Measurements from ENCODE around the gene MYCBPAP.

The MYCBPAP gene, protein sequence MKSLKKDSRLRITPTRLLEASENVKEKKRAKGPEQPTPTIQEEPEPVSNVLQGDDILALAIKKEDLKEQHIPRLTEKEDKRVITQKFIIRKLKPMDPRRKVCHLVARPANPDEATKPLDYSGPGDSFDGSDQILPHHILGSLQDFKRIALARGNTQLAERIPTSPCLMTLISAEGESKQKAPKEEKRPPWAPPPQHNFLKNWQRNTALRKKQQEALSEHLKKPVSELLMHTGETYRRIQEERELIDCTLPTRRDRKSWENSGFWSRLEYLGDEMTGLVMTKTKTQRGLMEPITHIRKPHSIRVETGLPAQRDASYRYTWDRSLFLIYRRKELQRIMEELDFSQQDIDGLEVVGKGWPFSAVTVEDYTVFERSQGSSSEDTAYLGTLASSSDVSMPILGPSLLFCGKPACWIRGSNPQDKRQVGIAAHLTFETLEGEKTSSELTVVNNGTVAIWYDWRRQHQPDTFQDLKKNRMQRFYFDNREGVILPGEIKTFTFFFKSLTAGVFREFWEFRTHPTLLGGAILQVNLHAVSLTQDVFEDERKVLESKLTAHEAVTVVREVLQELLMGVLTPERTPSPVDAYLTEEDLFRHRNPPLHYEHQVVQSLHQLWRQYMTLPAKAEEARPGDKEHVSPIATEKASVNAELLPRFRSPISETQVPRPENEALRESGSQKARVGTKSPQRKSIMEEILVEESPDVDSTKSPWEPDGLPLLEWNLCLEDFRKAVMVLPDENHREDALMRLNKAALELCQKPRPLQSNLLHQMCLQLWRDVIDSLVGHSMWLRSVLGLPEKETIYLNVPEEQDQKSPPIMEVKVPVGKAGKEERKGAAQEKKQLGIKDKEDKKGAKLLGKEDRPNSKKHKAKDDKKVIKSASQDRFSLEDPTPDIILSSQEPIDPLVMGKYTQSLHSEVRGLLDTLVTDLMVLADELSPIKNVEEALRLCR

GRCh38 chr17:50507871-50508572 is at the start of gene MYCBPAP:
TSS of gene MYCBPAP (plus strand) at chr17:50508439. CDS start at chr17:50508675, 236 bp downstream.
- DNase-seq (ENCODE audit: low read depth) = peak; percentile 93
- no peaks in the 10 kb centered on the region for H3K9me3 ChIP-seq (ENCODE audit: control insufficient read depth, low read length)
- H3K27me3 ChIP-seq (replicated peaks; ENCODE audit: control insufficient read depth, insufficient read depth, low read length) = no peaks in the 10 kb centered on the region
- no peaks in the 10 kb centered on the region for H3K36me3 ChIP-seq (ENCODE audit: control insufficient read depth, insufficient read depth, low read length, severe bottlenecking)
- H3K9ac ChIP-seq (ENCODE audit: low read length) = peak within 1 kb of the TSS; percentile 66
- peak within 1 kb of the TSS; percentile 79 for H3K4me3 ChIP-seq (ENCODE audit: low read length)
- peaks cover 23% of the 10 kb centered on the region for H3K4me1 ChIP-seq (ENCODE audit: control insufficient read depth, insufficient read depth, low read length)

DNA sequence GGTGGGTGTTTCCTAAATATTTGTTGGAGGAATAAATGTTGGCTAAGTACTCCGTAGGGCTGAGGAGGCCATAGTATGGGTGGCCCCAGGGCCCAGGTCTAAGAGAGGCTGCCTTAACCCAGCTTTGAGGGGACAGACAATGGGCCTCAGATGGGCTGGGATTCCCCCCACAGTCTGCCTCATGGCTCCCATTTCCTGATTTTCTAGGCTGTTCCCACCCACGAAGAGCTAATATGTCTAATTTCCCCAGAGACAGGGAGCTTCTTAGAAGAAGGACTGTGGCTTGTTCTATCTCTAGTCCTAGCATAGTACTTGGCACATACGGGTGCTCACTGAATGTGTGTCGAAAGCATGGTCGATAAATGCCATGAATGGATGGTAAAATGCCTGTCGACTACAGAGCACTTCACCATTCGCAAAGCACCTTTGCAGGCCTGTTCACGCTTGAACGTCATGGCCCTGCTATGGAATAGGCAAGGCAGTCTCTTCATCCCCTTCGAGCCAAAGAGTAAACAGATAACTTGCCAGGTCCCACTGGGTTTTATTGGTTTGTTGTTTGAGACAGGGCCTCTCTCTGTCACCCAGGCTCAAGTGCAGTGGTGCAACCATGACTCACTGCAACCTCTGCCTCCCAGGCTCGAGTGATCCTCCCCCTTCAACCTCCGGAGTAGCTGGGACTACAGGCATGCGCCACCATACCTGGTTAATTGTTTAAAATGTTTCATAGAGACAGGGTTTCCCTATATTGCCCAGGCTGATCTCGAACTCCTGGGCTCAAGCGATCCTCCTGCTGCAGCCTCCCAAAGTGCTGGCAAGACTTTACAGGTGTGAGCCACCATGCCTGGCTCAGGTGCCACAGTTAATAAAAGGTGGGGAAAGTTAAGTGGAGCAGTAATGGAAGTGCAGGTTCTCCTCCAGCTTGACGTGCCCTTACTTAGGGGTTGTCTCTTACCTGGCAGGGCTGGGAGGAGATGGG is 49.2 kb upstream of the MYCBPAP start:
- Histone ChIP-seq H3K9ac (ENCODE audit: low read length) (no peak overlapping the region), H3K4me3 (ENCODE audit: low read length) (no peak overlapping the region), H3K9me3 (ENCODE audit: control insufficient read depth, low read length) (no peaks in the 10 kb centered on the region), H3K36me3 (ENCODE audit: control insufficient read depth, insufficient read depth, low read length, severe bottlenecking) (peaks cover 72% of the 10 kb centered on the region), H3K27me3 (replicated peaks; ENCODE audit: control insufficient read depth, insufficient read depth, low read length) (no peaks in the 10 kb centered on the region), H3K4me1 (ENCODE audit: control insufficient read depth, insufficient read depth, low read length) (peaks cover 18% of the 10 kb centered on the region)
- DNase-seq (ENCODE audit: low read depth) = no peak

GRCh38 chr17:50459756-50460155 is 48.5 kb upstream of the MYCBPAP start:
- Histone ChIP-seq H3K4me3 (ENCODE audit: low read length) (no peak overlapping the region), H3K4me1 (ENCODE audit: control insufficient read depth, insufficient read depth, low read length) (peaks cover 18% of the 10 kb centered on the region), H3K9me3 (ENCODE audit: control insufficient read depth, low read length) (no peaks in the 10 kb centered on the region), H3K36me3 (ENCODE audit: control insufficient read depth, insufficient read depth, low read length, severe bottlenecking) (peaks cover 72% of the 10 kb centered on the region), H3K27me3 (replicated peaks; ENCODE audit: control insufficient read depth, insufficient read depth, low read length) (no peaks in the 10 kb centered on the region), H3K9ac (ENCODE audit: low read length) (no peak overlapping the region)
- no peak for DNase-seq (ENCODE audit: low read depth)

DNA sequence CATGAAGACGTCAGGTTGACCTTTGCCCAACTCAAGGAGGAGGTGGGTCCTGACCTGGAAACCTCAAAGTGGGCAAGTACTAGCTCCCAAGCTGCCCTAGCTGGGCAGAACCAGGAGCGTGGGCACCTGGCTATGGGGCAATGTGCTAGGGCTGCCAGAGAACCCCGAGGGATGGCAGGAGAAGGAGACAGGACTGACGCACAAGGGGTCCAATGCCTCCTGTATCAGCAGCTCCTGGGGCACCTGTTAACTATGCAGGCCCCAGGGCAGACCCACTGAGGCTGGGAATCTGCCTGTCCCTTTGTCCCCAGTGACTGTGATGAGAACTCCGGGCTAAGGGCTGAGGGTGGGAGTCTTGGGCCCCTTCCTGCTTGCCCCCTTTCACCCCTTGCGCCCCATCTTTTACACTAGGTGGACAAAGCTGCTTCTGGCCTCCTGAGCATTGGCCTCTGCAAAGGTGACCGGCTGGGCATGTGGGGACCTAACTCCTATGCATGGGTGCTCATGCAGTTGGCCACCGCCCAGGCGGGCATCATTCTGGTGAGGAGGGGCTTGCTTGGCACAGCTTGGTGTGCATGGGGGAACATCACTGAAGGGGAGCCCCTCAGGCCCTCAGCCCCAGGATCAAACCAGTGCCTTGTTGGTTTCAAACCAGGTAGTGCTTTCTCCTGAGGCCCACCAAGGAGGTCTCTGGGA is 47.3 kb upstream of the MYCBPAP start:
- Histone ChIP-seq H3K4me1 (ENCODE audit: control insufficient read depth, insufficient read depth, low read length) (peaks cover 18% of the 10 kb centered on the region), H3K9ac (ENCODE audit: low read length) (no peak overlapping the region), H3K36me3 (ENCODE audit: control insufficient read depth, insufficient read depth, low read length, severe bottlenecking) (peaks cover 72% of the 10 kb centered on the region), H3K27me3 (replicated peaks; ENCODE audit: control insufficient read depth, insufficient read depth, low read length) (no peaks in the 10 kb centered on the region), H3K4me3 (ENCODE audit: low read length) (no peak overlapping the region), H3K9me3 (ENCODE audit: control insufficient read depth, low read length) (no peaks in the 10 kb centered on the region)
- DNase-seq (ENCODE audit: low read depth) = no peak

GRCh38 chr17:50461550-50462132 is 46.6 kb upstream of the MYCBPAP start:
- Histone ChIP-seq H3K4me3 (ENCODE audit: low read length) (no peak overlapping the region), H3K9me3 (ENCODE audit: control insufficient read depth, low read length) (no peaks in the 10 kb centered on the region), H3K9ac (ENCODE audit: low read length) (no peak overlapping the region), H3K4me1 (ENCODE audit: control insufficient read depth, insufficient read depth, low read length) (peaks cover 18% of the 10 kb centered on the region), H3K36me3 (ENCODE audit: control insufficient read depth, insufficient read depth, low read length, severe bottlenecking) (peaks cover 68% of the 10 kb centered on the region), H3K27me3 (replicated peaks; ENCODE audit: control insufficient read depth, insufficient read depth, low read length) (no peaks in the 10 kb centered on the region)
- no peak for DNase-seq (ENCODE audit: low read depth)

GRCh38 chr17:50462446-50462845 is 45.8 kb upstream of the MYCBPAP start:
- H3K4me1 ChIP-seq (ENCODE audit: control insufficient read depth, insufficient read depth, low read length) = peaks cover 18% of the 10 kb centered on the region
- no peak overlapping the region for H3K9ac ChIP-seq (ENCODE audit: low read length)
- H3K27me3 ChIP-seq (replicated peaks; ENCODE audit: control insufficient read depth, insufficient read depth, low read length) = peaks cover under 1% of the 10 kb centered on the region
- no peaks in the 10 kb centered on the region for H3K9me3 ChIP-seq (ENCODE audit: control insufficient read depth, low read length)
- H3K36me3 ChIP-seq (ENCODE audit: control insufficient read depth, insufficient read depth, low read length, severe bottlenecking) = peaks cover 60% of the 10 kb centered on the region
- DNase-seq (ENCODE audit: low read depth) = no peak
- H3K4me3 ChIP-seq (ENCODE audit: low read length) = no peak overlapping the region

- Histone ChIP-seq H3K4me1 (ENCODE audit: control insufficient read depth, insufficient read depth, low read length) (peaks cover 11% of the 10 kb centered on the region), H3K36me3 (ENCODE audit: control insufficient read depth, insufficient read depth, low read length, severe bottlenecking) (peaks cover 62% of the 10 kb centered on the region), H3K9me3 (ENCODE audit: control insufficient read depth, low read length) (no peaks in the 10 kb centered on the region), H3K9ac (ENCODE audit: low read length) (no peak overlapping the region), H3K4me3 (ENCODE audit: low read length) (no peak overlapping the region), H3K27me3 (replicated peaks; ENCODE audit: control insufficient read depth, insufficient read depth, low read length) (peaks cover 12% of the 10 kb centered on the region)
- no peak for DNase-seq (ENCODE audit: low read depth)
Measured at GRCh38 chr17:50464121-50464520, 44.1 kb upstream of the MYCBPAP start.

GRCh38 chr17:50464736-50465135 is 43.5 kb upstream of the MYCBPAP start:
- H3K4me3 ChIP-seq (ENCODE audit: low read length) = no peak overlapping the region
- no peak overlapping the region for H3K9ac ChIP-seq (ENCODE audit: low read length)
- no peaks in the 10 kb centered on the region for H3K9me3 ChIP-seq (ENCODE audit: control insufficient read depth, low read length)
- no peak for DNase-seq (ENCODE audit: low read depth)
- H3K4me1 ChIP-seq (ENCODE audit: control insufficient read depth, insufficient read depth, low read length) = peaks cover 5% of the 10 kb centered on the region
- peaks cover 62% of the 10 kb centered on the region for H3K36me3 ChIP-seq (ENCODE audit: control insufficient read depth, insufficient read depth, low read length, severe bottlenecking)
- H3K27me3 ChIP-seq (replicated peaks; ENCODE audit: control insufficient read depth, insufficient read depth, low read length) = peaks cover 12% of the 10 kb centered on the region

- H3K9me3 ChIP-seq (ENCODE audit: control insufficient read depth, low read length) = no peaks in the 10 kb centered on the region
- H3K4me1 ChIP-seq (ENCODE audit: control insufficient read depth, insufficient read depth, low read length) = peaks cover 5% of the 10 kb centered on the region
- H3K36me3 ChIP-seq (ENCODE audit: control insufficient read depth, insufficient read depth, low read length, severe bottlenecking) = peaks cover 61% of the 10 kb centered on the region
- H3K4me3 ChIP-seq (ENCODE audit: low read length) = no peak overlapping the region
- no peak for DNase-seq (ENCODE audit: low read depth)
- H3K27me3 ChIP-seq (replicated peaks; ENCODE audit: control insufficient read depth, insufficient read depth, low read length) = peaks cover 12% of the 10 kb centered on the region
- H3K9ac ChIP-seq (ENCODE audit: low read length) = no peak overlapping the region
Measured at GRCh38 chr17:50465171-50465570, 43.1 kb upstream of the MYCBPAP start.
